ENCODE data around the gene COL9A3.

DNA sequence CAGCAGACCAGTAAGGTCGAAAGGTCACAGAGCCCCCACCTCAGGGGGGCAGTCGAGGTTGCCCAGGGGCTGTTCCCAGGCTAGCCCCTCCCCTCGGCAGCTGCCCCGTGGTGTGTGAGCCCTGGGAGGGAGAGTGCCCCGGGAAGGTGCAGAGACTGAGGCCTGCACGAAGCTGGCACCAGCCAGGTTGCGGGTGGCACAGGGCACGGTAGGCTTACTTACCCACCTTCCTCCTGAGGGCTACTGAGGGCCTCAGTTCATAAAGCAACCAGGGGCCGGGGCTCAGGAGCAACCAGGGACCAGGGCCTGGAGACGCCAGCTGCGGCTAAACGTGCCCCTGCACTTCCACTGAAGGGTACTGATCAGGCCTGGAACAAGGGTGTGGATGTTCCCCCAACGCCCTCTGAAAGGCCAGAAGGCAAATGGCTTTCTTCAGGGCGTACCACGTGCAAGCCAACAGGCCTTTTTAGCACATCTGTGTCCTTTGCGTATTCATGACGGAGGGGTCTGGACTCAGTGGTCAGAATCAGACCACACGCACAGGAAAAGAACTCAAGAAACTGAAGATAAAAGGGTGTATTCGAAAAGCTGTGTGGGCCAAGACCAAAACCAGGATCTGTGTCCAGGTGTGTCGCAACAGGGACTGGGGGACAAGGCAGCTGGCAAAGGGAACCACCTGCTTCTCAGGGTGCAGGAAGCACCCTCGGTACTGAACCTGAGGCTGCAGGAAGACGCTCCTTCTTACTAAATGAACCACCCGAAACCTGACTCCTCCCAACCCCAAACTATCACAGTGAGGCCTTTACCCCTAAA is 69.3 kb downstream of the COL9A3 start:
- TF ChIP-seq TP53 (CRISPR knock-in tag; IDR thresholded peaks at IDR 0.05) (no peak), EHF (CRISPR knock-in tag; IDR thresholded peaks at IDR 0.05) (no peak), POLR2A (IDR thresholded peaks at IDR 0.05; ENCODE audit: low read length) (no peak), ESRRA (IDR thresholded peaks at IDR 0.05; ENCODE audit: borderline replicate concordance, low read length) (no peak), FOXS1 (CRISPR knock-in tag; IDR thresholded peaks at IDR 0.05) (no peak), SREBF2 (IDR thresholded peaks at IDR 0.05) (no peak), CHD2 (IDR thresholded peaks at IDR 0.05; ENCODE audit: low read length, partially characterized antibody) (no peak), MAZ (IDR thresholded peaks at IDR 0.05; ENCODE audit: borderline replicate concordance, low read depth, low read length) (no peak)
- TF ChIP-seq, protein P1, sequence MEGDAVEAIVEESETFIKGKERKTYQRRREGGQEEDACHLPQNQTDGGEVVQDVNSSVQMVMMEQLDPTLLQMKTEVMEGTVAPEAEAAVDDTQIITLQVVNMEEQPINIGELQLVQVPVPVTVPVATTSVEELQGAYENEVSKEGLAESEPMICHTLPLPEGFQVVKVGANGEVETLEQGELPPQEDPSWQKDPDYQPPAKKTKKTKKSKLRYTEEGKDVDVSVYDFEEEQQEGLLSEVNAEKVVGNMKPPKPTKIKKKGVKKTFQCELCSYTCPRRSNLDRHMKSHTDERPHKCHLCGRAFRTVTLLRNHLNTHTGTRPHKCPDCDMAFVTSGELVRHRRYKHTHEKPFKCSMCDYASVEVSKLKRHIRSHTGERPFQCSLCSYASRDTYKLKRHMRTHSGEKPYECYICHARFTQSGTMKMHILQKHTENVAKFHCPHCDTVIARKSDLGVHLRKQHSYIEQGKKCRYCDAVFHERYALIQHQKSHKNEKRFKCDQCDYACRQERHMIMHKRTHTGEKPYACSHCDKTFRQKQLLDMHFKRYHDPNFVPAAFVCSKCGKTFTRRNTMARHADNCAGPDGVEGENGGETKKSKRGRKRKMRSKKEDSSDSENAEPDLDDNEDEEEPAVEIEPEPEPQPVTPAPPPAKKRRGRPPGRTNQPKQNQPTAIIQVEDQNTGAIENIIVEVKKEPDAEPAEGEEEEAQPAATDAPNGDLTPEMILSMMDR (IDR thresholded peaks at IDR 0.05) = no peak
- TF ChIP-seq, protein P2, sequence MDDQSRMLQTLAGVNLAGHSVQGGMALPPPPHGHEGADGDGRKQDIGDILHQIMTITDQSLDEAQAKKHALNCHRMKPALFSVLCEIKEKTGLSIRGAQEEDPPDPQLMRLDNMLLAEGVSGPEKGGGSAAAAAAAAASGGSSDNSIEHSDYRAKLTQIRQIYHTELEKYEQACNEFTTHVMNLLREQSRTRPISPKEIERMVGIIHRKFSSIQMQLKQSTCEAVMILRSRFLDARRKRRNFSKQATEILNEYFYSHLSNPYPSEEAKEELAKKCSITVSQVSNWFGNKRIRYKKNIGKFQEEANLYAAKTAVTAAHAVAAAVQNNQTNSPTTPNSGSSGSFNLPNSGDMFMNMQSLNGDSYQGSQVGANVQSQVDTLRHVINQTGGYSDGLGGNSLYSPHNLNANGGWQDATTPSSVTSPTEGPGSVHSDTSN (IDR thresholded peaks at IDR 0.05) = no peak

Measured in A549 (cell line).